Astrocyte (in vitro differentiated cells and primary cell): Measurements from ENCODE around the gene GUCA1A. TPM values are rescaled to one million over a fixed set of nuclear protein-coding genes. Genes with fewer than 3 reads are reported as not detected.

Source experiments
- DNase-seq: peaks from one replicate; pipeline ENCODE4 v3.0.0-alpha.2; 2010; ENCODE audit warnings: low read depth
- FAIRE-seq: peaks from 2 replicates; lab custom pipeline; 2011; peaks lifted over from hg19 to GRCh38; lab: Jason Lieb, UNC
- H2AFZ ChIP-seq: 2 replicates; pipeline ENCODE4 v1.6.0; 2012; ENCODE audit warnings: low read depth, low read length, inconsistent platforms
- H3K27ac ChIP-seq: 2 replicates; pipeline ENCODE4 v1.5.1; 2011; ENCODE audit warnings: low read depth, low read length, inconsistent platforms
- H3K27me3 ChIP-seq: 2 replicates; pipeline ENCODE4 v1.6.0; 2011; ENCODE audit warnings: low read length, inconsistent platforms; ENCODE audit not compliant: insufficient read depth
- H3K36me3 ChIP-seq: 2 replicates; pipeline ENCODE4 v1.5.1; 2011; ENCODE audit warnings: low read length, inconsistent platforms; ENCODE audit not compliant: insufficient read depth
- H3K4me1 ChIP-seq: 2 replicates; pipeline ENCODE4 v1.5.1; 2011; ENCODE audit warnings: low read length, inconsistent platforms; ENCODE audit not compliant: insufficient read depth
- H3K4me2 ChIP-seq: 2 replicates; pipeline ENCODE4 v1.6.0; 2012; ENCODE audit warnings: low read length, inconsistent platforms
- H3K4me3 ChIP-seq: 2 replicates; pipeline ENCODE4 v1.5.1; 2011; ENCODE audit warnings: low read depth, mild to moderate bottlenecking, low read length, inconsistent platforms; ENCODE audit not compliant: insufficient read depth
- H3K79me2 ChIP-seq: 2 replicates; pipeline ENCODE4 v1.6.0; 2012; ENCODE audit warnings: mild to moderate bottlenecking, low read length, inconsistent platforms; ENCODE audit not compliant: insufficient read depth
- H3K9ac ChIP-seq: 2 replicates; pipeline ENCODE4 v1.6.0; 2012; ENCODE audit warnings: mild to moderate bottlenecking, low read length, inconsistent platforms
- H3K9me3 ChIP-seq: 2 replicates; pipeline ENCODE4 v1.5.1; 2012; ENCODE audit warnings: low read depth, mild to moderate bottlenecking, low read length, inconsistent platforms; ENCODE audit not compliant: insufficient read depth
- H4K20me1 ChIP-seq: 2 replicates; pipeline ENCODE4 v1.6.0; 2012; ENCODE audit warnings: low read length, inconsistent platforms; ENCODE audit not compliant: insufficient read depth
- H3K27ac Mint-ChIP-seq: one replicate; pipeline ENCODE4 v1.8.0; 2021; ENCODE audit warnings: mild to moderate bottlenecking, mixed read lengths; ENCODE audit not compliant: unreplicated experiment
- H3K27me3 Mint-ChIP-seq: one replicate; pipeline ENCODE4 v1.8.0; 2021; ENCODE audit warnings: low read depth, mixed read lengths; ENCODE audit not compliant: unreplicated experiment
- H3K36me3 Mint-ChIP-seq: one replicate; pipeline ENCODE4 v1.8.0; 2021; ENCODE audit warnings: low read depth, mixed read lengths; ENCODE audit not compliant: unreplicated experiment
- H3K4me1 Mint-ChIP-seq: one replicate; pipeline ENCODE4 v1.8.0; 2021; ENCODE audit warnings: low read depth, mixed read lengths; ENCODE audit not compliant: unreplicated experiment
- H3K4me3 Mint-ChIP-seq: one replicate; pipeline ENCODE4 v1.8.0; 2021; ENCODE audit warnings: mild to moderate bottlenecking, moderate library complexity, mixed read lengths; ENCODE audit not compliant: unreplicated experiment
- H3K9me3 Mint-ChIP-seq: one replicate; pipeline ENCODE4 v1.8.0; 2021; ENCODE audit warnings: mild to moderate bottlenecking, mixed read lengths; ENCODE audit not compliant: unreplicated experiment
- EZH2 ChIP-seq: IDR thresholded peaks from 2 replicates; pipeline ENCODE4 v1.6.1; 2012; ENCODE audit warnings: mild to moderate bottlenecking, low read length, inconsistent platforms; ENCODE audit not compliant: insufficient read depth
- total RNA-seq: library from RNA; stranded (reverse); gene quantifications from 2 replicates; pipeline ENCODE4 v1.2.1, GENCODE V29; 2021
- TF ChIP-seq, protein P1 (sequence below): IDR thresholded peaks from 2 replicates; pipeline ENCODE4 v1.5.1; 2011; ENCODE audit warnings: low read depth, mild to moderate bottlenecking, inconsistent platforms, low read length, moderate library complexity; ENCODE audit not compliant: insufficient read depth

GUCA1A gene
- total RNA-seq, 1 donor from 2014 or later, result 0.45 TPM

GRCh38 chr6:42140756-42141602 is 32.2 kb upstream of the GUCA1A start:
- Histone ChIP-seq H2AFZ (no peak overlapping the region), H3K79me2 (peaks cover 36% of the 10 kb centered on the region), H3K27ac (peak overlapping the region; percentile 93), H3K4me3 (peak overlapping the region; percentile 69), H3K27me3 (no peaks in the 10 kb centered on the region), H3K9ac (peak overlapping the region; percentile 91), H3K36me3 (no peaks in the 10 kb centered on the region), H4K20me1 (no peaks in the 10 kb centered on the region), H3K9me3 (no peaks in the 10 kb centered on the region), H3K4me2 (peak overlapping the region; percentile 94), H3K4me1 (peaks cover 48% of the 10 kb centered on the region)
- TF ChIP-seq EZH2, result no peak
- TF ChIP-seq, protein P1, sequence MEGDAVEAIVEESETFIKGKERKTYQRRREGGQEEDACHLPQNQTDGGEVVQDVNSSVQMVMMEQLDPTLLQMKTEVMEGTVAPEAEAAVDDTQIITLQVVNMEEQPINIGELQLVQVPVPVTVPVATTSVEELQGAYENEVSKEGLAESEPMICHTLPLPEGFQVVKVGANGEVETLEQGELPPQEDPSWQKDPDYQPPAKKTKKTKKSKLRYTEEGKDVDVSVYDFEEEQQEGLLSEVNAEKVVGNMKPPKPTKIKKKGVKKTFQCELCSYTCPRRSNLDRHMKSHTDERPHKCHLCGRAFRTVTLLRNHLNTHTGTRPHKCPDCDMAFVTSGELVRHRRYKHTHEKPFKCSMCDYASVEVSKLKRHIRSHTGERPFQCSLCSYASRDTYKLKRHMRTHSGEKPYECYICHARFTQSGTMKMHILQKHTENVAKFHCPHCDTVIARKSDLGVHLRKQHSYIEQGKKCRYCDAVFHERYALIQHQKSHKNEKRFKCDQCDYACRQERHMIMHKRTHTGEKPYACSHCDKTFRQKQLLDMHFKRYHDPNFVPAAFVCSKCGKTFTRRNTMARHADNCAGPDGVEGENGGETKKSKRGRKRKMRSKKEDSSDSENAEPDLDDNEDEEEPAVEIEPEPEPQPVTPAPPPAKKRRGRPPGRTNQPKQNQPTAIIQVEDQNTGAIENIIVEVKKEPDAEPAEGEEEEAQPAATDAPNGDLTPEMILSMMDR, result no peak
- H3K4me1 Mint-ChIP-seq, result peaks cover 34% of the 10 kb centered on the region
- peak overlapping the region; percentile 75 for H3K4me3 Mint-ChIP-seq
- no peak for DNase-seq
- no peaks in the 10 kb centered on the region for H3K9me3 Mint-ChIP-seq
- H3K27me3 Mint-ChIP-seq, result peaks cover 3% of the 10 kb centered on the region
- peak overlapping the region; percentile 34 for H3K27ac Mint-ChIP-seq
- no peak for FAIRE-seq
- H3K36me3 Mint-ChIP-seq, result no peaks in the 10 kb centered on the region

- Histone ChIP-seq H3K36me3 (no peaks in the 10 kb centered on the region), H3K9ac (peak overlapping the region; percentile 91), H3K4me1 (peaks cover 41% of the 10 kb centered on the region), H3K79me2 (peaks cover 36% of the 10 kb centered on the region), H3K4me3 (peak overlapping the region; percentile 69), H3K9me3 (no peaks in the 10 kb centered on the region), H4K20me1 (no peaks in the 10 kb centered on the region), H3K4me2 (peak overlapping the region; percentile 94), H3K27ac (peak overlapping the region; percentile 93), H3K27me3 (no peaks in the 10 kb centered on the region), H2AFZ (peak overlapping the region; percentile 34)
- Mint-ChIP-seq H3K9me3 (no peaks in the 10 kb centered on the region), H3K36me3 (no peaks in the 10 kb centered on the region), H3K27ac (peak overlapping the region; percentile 34), H3K4me3 (peak overlapping the region; percentile 75), H3K4me1 (peaks cover 27% of the 10 kb centered on the region), H3K27me3 (peaks cover 3% of the 10 kb centered on the region)
- no peak for FAIRE-seq
- DNase-seq, result no peak
- no peak for TF ChIP-seq EZH2
- TF ChIP-seq, protein P1, result no peak
Observed at GRCh38 chr6:42141603-42142117, 31.5 kb upstream of the GUCA1A start.
